H9 (cell line): Measurements from ENCODE around the gene PPL. TPM values are rescaled to one million over a fixed set of nuclear protein-coding genes. Genes with fewer than 3 reads are reported as not detected.

Experiments
- DNase-seq: peaks from one replicate; pipeline ENCODE4 v3.0.0-alpha.2; 2017
- H2AFZ ChIP-seq: one replicate; pipeline ENCODE4 v1.6.1; 2013; ENCODE audit warnings: mild to moderate bottlenecking, low read length, control low read depth, moderate library complexity
- H2AK5ac ChIP-seq: 2 replicates; pipeline ENCODE4 v1.6.1; 2013; ENCODE audit warnings: low read length, control low read depth, mixed read lengths; ENCODE audit not compliant: insufficient read length
- H2BK120ac ChIP-seq: one replicate; pipeline ENCODE4 v1.6.1; 2013; ENCODE audit warnings: low read depth, mild to moderate bottlenecking, low read length, control low read depth, inconsistent platforms; ENCODE audit not compliant: poor library complexity, severe bottlenecking
- H2BK12ac ChIP-seq: 2 replicates; pipeline ENCODE4 v1.6.1; 2013; ENCODE audit warnings: low read length, control low read depth, mixed read lengths, low read depth; ENCODE audit not compliant: insufficient read length
- H2BK15ac ChIP-seq: 2 replicates; pipeline ENCODE4 v1.6.1; 2013; ENCODE audit warnings: low read depth, low read length, control low read depth
- H2BK20ac ChIP-seq: one replicate; pipeline ENCODE4 v1.6.1; 2013; ENCODE audit warnings: low read depth, mild to moderate bottlenecking, low read length, control low read depth, inconsistent platforms; ENCODE audit not compliant: poor library complexity, severe bottlenecking
- H2BK5ac ChIP-seq: 2 replicates; pipeline ENCODE4 v1.6.1; 2013; ENCODE audit warnings: low read length, control low read depth, mixed read lengths; ENCODE audit not compliant: insufficient read length
- H3K14ac ChIP-seq: 2 replicates; pipeline ENCODE4 v1.6.1; 2013; ENCODE audit warnings: low read length, control low read depth; ENCODE audit not compliant: insufficient read depth
- H3K18ac ChIP-seq: 2 replicates; pipeline ENCODE4 v1.6.1; 2013; ENCODE audit warnings: low read depth, mild to moderate bottlenecking, mixed read lengths, low read length, control low read depth; ENCODE audit not compliant: insufficient read length
- H3K23ac ChIP-seq: 2 replicates; pipeline ENCODE4 v1.6.1; 2013; ENCODE audit warnings: low read length, control low read depth, mixed read lengths, low read depth; ENCODE audit not compliant: insufficient read length
- H3K23me2 ChIP-seq: 2 replicates; pipeline ENCODE4 v1.6.1; 2013; ENCODE audit warnings: low read depth, mild to moderate bottlenecking, mixed read lengths, low read length, control low read depth; ENCODE audit not compliant: insufficient read length, poor library complexity, severe bottlenecking
- H3K27ac ChIP-seq: 2 replicates; pipeline ENCODE4 v1.5.1; 2013; ENCODE audit warnings: low read length, control low read depth, mixed read lengths, low read depth; ENCODE audit not compliant: insufficient read length
- H3K27me3 ChIP-seq: 2 replicates; pipeline ENCODE4 v1.6.1; 2013; ENCODE audit warnings: low read length, control low read depth, inconsistent platforms; ENCODE audit not compliant: insufficient read depth
- H3K4ac ChIP-seq: 2 replicates; pipeline ENCODE4 v1.6.1; 2013; ENCODE audit warnings: low read depth, mild to moderate bottlenecking, control low read depth, inconsistent platforms, low read length, moderate library complexity
- H3K4me1 ChIP-seq: 2 replicates; pipeline ENCODE4 v1.6.1; 2013; ENCODE audit warnings: low read length, control low read depth, inconsistent platforms; ENCODE audit not compliant: insufficient read depth
- H3K4me2 ChIP-seq: 2 replicates; pipeline ENCODE4 v1.6.1; 2013; ENCODE audit warnings: low read length, control low read depth, mixed read lengths; ENCODE audit not compliant: insufficient read length, insufficient read depth
- H3K56ac ChIP-seq: 2 replicates; pipeline ENCODE4 v1.6.1; 2013; ENCODE audit warnings: low read depth, mild to moderate bottlenecking, mixed read lengths, low read length, control low read depth; ENCODE audit not compliant: insufficient read length
- H3K79me1 ChIP-seq: 2 replicates; pipeline ENCODE4 v1.6.1; 2013; ENCODE audit warnings: low read depth, mild to moderate bottlenecking, moderate library complexity, low read length, control low read depth, inconsistent platforms; ENCODE audit not compliant: insufficient read depth, poor library complexity, severe bottlenecking
- H3K79me2 ChIP-seq: 2 replicates; pipeline ENCODE4 v1.6.1; 2013; ENCODE audit warnings: low read length, control low read depth, inconsistent platforms; ENCODE audit not compliant: insufficient read depth
- H3K9ac ChIP-seq: 2 replicates; pipeline ENCODE4 v1.6.1; 2013; ENCODE audit warnings: low read length, control low read depth, mixed read lengths; ENCODE audit not compliant: insufficient read length; ENCODE audit errors: extremely low read depth
- H3K9me3 ChIP-seq: one replicate; pipeline ENCODE4 v1.6.1; 2013; ENCODE audit warnings: low read depth, low read length, inconsistent platforms; ENCODE audit not compliant: control insufficient read depth
- H3T11ph ChIP-seq: one replicate; pipeline ENCODE4 v1.6.1; 2013; ENCODE audit warnings: mild to moderate bottlenecking, low read length, control low read depth, inconsistent platforms
- H4K20me1 ChIP-seq: one replicate; pipeline ENCODE4 v1.6.1; 2013; ENCODE audit not compliant: control insufficient read depth, insufficient read length, insufficient read depth
- H4K5ac ChIP-seq: 2 replicates; pipeline ENCODE4 v1.6.1; 2013; ENCODE audit warnings: low read depth, mild to moderate bottlenecking, mixed read lengths, low read length, control low read depth; ENCODE audit not compliant: insufficient read length
- H4K8ac ChIP-seq: replicated peaks from 2 replicates; pipeline ENCODE4 v1.6.1; 2013; ENCODE audit warnings: low read length, control low read depth, mixed read lengths, low read depth; ENCODE audit not compliant: insufficient read length
- H4K91ac ChIP-seq: 2 replicates; pipeline ENCODE4 v1.6.1; 2013; ENCODE audit warnings: low read depth, mild to moderate bottlenecking, moderate library complexity, mixed read lengths, low read length, control low read depth; ENCODE audit not compliant: insufficient read length
- H3K27ac Mint-ChIP-seq, 3 experiments: 2 replicates in 2 of 3; 3 replicates in 1 of 3; pipeline ENCODE4 v1.8.0; 2020 to 2021; ENCODE audit warnings: mixed read lengths in 3 of 3, mild to moderate bottlenecking in 1 of 3, moderate library complexity in 1 of 3
- H3K27me3 Mint-ChIP-seq: 2 replicates; pipeline ENCODE4 v1.8.0; 2021; ENCODE audit warnings: low read depth, mild to moderate bottlenecking, moderate library complexity, mixed read lengths
- H3K36me3 Mint-ChIP-seq, 3 experiments: 2 replicates in 2 of 3; 3 replicates in 1 of 3; pipeline ENCODE4 v1.8.0; 2020 to 2021; ENCODE audit warnings: low read depth in 3 of 3, mixed read lengths in 3 of 3; ENCODE audit not compliant: insufficient read depth in 1 of 3
- H3K4me1 Mint-ChIP-seq, 2 experiments: 2 replicates each; pipeline ENCODE4 v1.8.0; 2020; ENCODE audit warnings: mixed read lengths in 2 of 2
- H3K4me3 Mint-ChIP-seq, 2 experiments: 2 replicates in 1 of 2; 3 replicates in 1 of 2; pipeline ENCODE4 v1.8.0; 2020 to 2021; ENCODE audit warnings: mild to moderate bottlenecking in 2 of 2, mixed read lengths in 2 of 2, moderate library complexity in 1 of 2
- H3K9me3 Mint-ChIP-seq, 2 experiments: 2 replicates in 1 of 2; 3 replicates in 1 of 2; pipeline ENCODE4 v1.8.0; 2020; ENCODE audit warnings: mild to moderate bottlenecking in 2 of 2, mixed read lengths in 2 of 2, moderate library complexity in 1 of 2
- whole genome bisulfite sequencing: extraction: QIAGEN DNeasy Blood & Tissue Kit; methylation state at CpG from one replicate; pipeline ENCODE4 v1.1.7; 2013; ENCODE audit warnings: missing lambda C conversion rate, low lambda C conversion rate, mixed read lengths; ENCODE audit not compliant: insufficient read length; ENCODE audit errors: extremely low coverage; 5-methylcytosine and 5-hydroxymethylcytosine counted together
- total RNA-seq: library from RNA; stranded (reverse); gene quantifications from 2 replicates; pipeline ENCODE4 v1.2.1, GENCODE V29; 2021
- TF ChIP-seq, protein P1 (sequence below): fragments of 200-600 bp; sonication (generic); conservative IDR thresholded peaks from 3 replicates; pipeline ENCODE4 v1.8.0; 2021; ENCODE audit warnings: antibody characterized with exemption, mild to moderate bottlenecking

Gene PPL
- total RNA-seq, 1 experiment from 2014 or later, result 29.2 TPM

DNA sequence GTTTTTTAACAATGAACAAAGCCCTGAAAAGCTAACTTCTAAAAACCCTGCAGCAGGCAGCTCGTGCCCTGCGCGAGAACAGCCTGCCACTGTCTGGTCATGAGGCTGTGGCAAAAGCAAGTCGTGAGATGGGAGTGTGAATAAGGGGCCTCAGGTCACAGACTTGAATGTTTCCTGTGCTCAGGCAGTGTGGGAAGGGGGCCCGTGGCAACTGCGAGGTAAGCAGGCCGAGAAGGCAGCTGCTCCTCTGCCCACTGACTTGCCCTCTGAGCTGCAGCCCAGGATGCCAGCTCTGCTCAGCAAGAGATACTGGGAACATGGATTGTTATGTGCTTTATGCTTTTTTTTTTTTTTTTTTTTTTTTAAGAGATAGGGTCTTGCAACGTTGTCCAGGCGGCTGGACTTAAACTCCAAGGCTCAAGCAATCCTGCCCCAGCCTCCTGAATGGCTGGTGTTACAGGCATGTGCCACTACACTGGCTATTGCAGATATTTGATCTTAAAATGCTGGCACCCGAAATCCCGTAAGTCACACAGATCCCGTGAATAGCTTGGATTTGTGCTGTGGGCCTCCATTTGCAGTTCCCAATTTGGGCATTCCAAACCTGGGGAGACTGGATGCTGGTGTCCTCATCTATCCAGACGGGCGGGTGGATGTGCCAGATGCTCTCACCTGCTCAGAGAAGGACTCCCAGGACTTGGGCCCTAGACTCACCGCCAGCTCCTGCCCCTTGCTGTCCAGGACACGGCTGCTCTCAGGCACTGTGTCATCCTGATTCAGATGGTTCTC lies 45.7 kb downstream of the PPL start:
- H3K79me2 ChIP-seq, result no peaks in the 10 kb centered on the region
- H2BK5ac ChIP-seq, result no peak overlapping the region
- no peak overlapping the region for H3K4ac ChIP-seq
- Mint-ChIP-seq H3K9me3 (no peaks in the 10 kb centered on the region), H3K27me3 (no peaks in the 10 kb centered on the region), H3K36me3 (peaks cover 4 to 70% (median 53%) of the 10 kb centered on the region in 3 experiments; a peak in 6 of 7 replicates), H3K4me3 (no peak overlapping the region), H3K4me1 (no peaks in the 10 kb centered on the region), H3K27ac (no peak overlapping the region)
- TF ChIP-seq, protein P1, sequence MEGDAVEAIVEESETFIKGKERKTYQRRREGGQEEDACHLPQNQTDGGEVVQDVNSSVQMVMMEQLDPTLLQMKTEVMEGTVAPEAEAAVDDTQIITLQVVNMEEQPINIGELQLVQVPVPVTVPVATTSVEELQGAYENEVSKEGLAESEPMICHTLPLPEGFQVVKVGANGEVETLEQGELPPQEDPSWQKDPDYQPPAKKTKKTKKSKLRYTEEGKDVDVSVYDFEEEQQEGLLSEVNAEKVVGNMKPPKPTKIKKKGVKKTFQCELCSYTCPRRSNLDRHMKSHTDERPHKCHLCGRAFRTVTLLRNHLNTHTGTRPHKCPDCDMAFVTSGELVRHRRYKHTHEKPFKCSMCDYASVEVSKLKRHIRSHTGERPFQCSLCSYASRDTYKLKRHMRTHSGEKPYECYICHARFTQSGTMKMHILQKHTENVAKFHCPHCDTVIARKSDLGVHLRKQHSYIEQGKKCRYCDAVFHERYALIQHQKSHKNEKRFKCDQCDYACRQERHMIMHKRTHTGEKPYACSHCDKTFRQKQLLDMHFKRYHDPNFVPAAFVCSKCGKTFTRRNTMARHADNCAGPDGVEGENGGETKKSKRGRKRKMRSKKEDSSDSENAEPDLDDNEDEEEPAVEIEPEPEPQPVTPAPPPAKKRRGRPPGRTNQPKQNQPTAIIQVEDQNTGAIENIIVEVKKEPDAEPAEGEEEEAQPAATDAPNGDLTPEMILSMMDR, result no peak
- no peaks in the 10 kb centered on the region for H3K23me2 ChIP-seq
- no peak overlapping the region for H3K4me2 ChIP-seq
- H3K56ac ChIP-seq, result no peak overlapping the region
- no peak overlapping the region for H4K91ac ChIP-seq
- H3K79me1 ChIP-seq, result no peaks in the 10 kb centered on the region
- H3K27ac ChIP-seq, result no peak overlapping the region
- H4K8ac ChIP-seq, result no peak overlapping the region
- H2BK12ac ChIP-seq, result no peak overlapping the region
- no peak overlapping the region for H3T11ph ChIP-seq
- H3K23ac ChIP-seq, result no peak overlapping the region
- H2BK15ac ChIP-seq, result no peak overlapping the region
- no peak overlapping the region; the same call in 1 of the 2 replicates for H3K14ac ChIP-seq
- no peaks in the 10 kb centered on the region for H3K9me3 ChIP-seq
- H4K5ac ChIP-seq, result no peak overlapping the region
- H2BK120ac ChIP-seq, result no peak overlapping the region
- H3K27me3 ChIP-seq, result no peaks in the 10 kb centered on the region
- no peak overlapping the region for H3K9ac ChIP-seq
- no peak overlapping the region for H3K18ac ChIP-seq
- H3K4me1 ChIP-seq, result no peaks in the 10 kb centered on the region
- WGBS, result no CpG with 5 or more reads among the region's 16 CpGs
- H2AFZ ChIP-seq, result no peak overlapping the region
- DNase-seq, result no peak
- H4K20me1 ChIP-seq, result no peaks in the 10 kb centered on the region
- H2AK5ac ChIP-seq, result no peak overlapping the region
- H2BK20ac ChIP-seq, result no peak overlapping the region
